GM18526 (cell line): ENCODE data around the gene TRPM6.

Source experiments
- POLR2A ChIP-seq: IDR thresholded peaks from 3 replicates; pipeline ENCODE4 v1.6.1; 2011; ENCODE audit not compliant: insufficient read length; ENCODE audit errors: extremely low read depth

Gene TRPM6

GRCh38 chr9:74711341-74711740, 176.4 kb downstream of the TRPM6 start:
- TF ChIP-seq POLR2A: no peak

- no peak for TF ChIP-seq POLR2A
Observed at GRCh38 chr9:74697535-74697934, 190.2 kb downstream of the TRPM6 start.

GRCh38 chr9:74696520-74696919, 191.2 kb downstream of the TRPM6 start:
- no peak for TF ChIP-seq POLR2A

- TF ChIP-seq POLR2A: no peak
Observed at GRCh38 chr9:74691058-74691457, 196.7 kb downstream of the TRPM6 start.

GRCh38 chr9:74683322-74683721, 204.4 kb downstream of the TRPM6 start:
- no peak for TF ChIP-seq POLR2A

- TF ChIP-seq POLR2A: no peak
Observed at GRCh38 chr9:74681906-74682305, 205.8 kb downstream of the TRPM6 start.

- no peak for TF ChIP-seq POLR2A
Observed at GRCh38 chr9:74674077-74674476, 213.6 kb downstream of the TRPM6 start.
